ENCODE measurements around the gene PDE3B.

DNA sequence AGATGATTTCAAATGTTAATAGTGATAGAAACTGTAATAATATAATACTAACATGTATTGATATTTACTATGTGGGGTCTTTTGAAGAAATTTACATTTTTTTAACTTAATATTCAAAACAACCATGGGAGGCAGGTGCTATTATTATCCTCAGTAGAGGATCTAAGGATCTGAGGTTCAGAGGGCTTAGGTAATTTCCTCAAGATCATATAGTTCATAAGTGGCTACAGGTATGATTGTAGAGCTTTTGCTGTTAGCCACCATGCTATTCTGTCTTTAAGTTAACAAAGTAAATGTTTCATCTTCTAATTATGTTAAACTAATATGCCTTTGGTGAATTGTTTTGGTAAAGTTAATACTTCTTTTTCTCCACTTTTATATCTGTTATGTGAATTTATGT, 83.6 kb downstream of the PDE3B start:
- TF ChIP-seq POLR2A (IDR thresholded peaks at IDR 0.05), result no peak
- TF ChIP-seq, protein P1, sequence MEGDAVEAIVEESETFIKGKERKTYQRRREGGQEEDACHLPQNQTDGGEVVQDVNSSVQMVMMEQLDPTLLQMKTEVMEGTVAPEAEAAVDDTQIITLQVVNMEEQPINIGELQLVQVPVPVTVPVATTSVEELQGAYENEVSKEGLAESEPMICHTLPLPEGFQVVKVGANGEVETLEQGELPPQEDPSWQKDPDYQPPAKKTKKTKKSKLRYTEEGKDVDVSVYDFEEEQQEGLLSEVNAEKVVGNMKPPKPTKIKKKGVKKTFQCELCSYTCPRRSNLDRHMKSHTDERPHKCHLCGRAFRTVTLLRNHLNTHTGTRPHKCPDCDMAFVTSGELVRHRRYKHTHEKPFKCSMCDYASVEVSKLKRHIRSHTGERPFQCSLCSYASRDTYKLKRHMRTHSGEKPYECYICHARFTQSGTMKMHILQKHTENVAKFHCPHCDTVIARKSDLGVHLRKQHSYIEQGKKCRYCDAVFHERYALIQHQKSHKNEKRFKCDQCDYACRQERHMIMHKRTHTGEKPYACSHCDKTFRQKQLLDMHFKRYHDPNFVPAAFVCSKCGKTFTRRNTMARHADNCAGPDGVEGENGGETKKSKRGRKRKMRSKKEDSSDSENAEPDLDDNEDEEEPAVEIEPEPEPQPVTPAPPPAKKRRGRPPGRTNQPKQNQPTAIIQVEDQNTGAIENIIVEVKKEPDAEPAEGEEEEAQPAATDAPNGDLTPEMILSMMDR (IDR thresholded peaks at IDR 0.05), result no peak

Measured in adrenal gland (tissue), 5 donors.